Stimulated activated CD4-positive, alpha-beta T cell treated with anti-CD3 and anti-CD28 coated beads, Interleukin-4, amount 100 ng/mL, for 24 hours (primary cell): ENCODE data around the gene GPR158.
"Not testable (repeated sequence)": the region's sequence is repeated elsewhere in the genome, so short reads cannot be mapped to it uniquely, and the experiment has no call there.

Source experiments
- DNase-seq: peaks from one replicate; pipeline ENCODE4 v3.0.0-alpha.2; 2020

The GPR158 gene

DNA sequence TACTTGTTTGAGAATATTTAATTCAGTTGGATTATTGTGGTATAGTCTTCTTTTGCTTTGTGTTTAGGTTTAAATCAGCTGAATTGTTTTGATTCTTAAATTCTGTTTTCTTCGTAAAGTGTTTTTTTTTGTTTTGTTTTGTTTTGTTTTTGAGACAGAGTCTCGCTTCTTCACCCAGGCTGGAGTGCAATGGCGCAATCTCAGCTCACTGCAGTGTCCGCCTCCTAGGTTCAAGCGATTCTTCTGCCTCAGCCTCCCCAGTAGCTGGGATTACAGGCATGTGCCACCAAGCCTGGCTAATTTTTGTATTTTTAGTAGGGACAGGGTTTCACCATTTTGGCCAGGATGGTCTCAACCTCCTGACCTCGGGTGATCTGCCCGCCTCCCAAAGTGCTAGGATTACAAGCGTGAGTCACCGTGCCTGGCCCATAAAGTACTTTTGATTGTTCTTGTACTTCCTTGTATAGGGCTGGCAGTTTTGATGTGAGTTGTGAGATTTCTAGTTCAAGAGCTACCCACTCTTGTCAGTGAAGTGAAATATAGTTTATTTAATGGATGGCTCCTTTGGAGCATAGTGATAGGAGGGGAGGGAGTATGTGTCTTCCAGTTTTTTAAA lies 142.9 kb downstream of the GPR158 start:
- DNase-seq, result not testable (repeated sequence)

DNA sequence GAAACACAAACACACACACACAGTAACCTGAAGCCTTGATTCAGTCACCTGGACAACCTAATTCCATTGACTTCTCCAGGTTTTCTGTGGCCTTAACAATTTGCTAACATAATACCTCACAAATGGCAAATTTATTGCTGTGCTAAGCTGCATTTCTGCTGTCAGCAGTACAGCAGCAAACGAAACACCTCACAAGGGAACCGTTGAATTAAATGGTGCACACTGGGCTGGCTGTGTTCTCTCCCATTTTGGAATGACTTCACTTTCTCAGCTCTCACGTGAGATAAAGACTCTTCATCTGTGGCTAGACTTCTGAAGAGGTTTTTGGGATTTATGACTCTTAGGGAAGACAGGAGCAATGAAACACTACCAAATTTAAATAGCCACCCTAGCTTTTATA lies 152.5 kb downstream of the GPR158 start:
- DNase-seq, result no peak

DNA sequence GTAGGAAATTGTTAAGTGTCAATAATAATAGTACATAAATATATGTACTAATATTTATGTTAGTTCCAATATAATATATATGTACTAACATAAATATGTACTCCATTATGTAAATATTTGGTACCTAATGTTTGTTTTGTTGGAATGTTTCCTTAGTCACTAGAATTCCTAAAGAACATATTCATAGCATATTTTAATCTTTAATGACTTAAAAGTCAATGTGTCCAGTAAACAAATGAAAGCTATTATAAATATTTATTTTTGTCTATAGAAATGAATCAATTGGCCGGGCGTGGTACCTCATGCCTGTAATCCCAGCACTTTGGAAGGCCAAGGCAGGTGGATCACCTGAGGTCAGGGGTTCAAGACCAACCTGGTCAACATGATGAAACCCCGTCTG lies 153.6 kb downstream of the GPR158 start:
- no peak for DNase-seq

DNA sequence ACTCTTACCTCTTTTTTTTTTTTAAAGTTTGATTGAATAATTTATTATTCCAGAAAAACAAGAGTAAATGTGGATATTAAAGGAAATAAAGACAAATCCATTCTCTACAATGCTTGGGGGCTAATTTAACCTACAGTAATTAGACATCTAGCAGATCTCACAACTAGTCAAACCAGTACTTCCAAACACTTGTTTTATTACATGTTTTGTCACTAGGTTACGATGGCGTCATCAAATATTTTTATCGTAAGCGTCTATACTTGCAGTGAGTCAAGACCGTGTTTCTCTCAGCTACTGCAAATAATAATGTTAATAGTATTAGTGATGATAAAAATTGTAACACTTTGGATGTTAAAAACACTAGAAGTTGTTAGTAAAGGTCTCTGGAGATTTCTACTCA lies 154.8 kb downstream of the GPR158 start:
- not testable (repeated sequence) for DNase-seq

DNA sequence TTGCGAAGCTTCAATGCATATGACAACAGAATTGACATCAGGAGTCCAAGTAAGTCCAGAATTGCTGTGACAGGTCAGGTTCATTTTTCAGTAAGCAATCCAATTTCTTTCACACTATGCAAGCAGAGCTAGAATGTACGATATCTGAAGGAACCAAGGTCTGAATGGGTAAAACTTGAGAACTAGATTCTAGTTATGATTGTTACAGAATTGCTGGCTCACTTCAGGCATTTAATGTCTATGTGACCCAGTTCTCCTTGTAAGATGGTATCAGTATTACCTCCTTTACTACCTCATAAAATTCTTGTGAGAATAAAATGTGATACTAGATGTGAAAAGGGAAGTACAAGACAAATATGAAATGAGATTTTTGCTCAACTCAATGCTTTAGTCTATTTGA lies 159.6 kb downstream of the GPR158 start:
- no peak for DNase-seq

DNA sequence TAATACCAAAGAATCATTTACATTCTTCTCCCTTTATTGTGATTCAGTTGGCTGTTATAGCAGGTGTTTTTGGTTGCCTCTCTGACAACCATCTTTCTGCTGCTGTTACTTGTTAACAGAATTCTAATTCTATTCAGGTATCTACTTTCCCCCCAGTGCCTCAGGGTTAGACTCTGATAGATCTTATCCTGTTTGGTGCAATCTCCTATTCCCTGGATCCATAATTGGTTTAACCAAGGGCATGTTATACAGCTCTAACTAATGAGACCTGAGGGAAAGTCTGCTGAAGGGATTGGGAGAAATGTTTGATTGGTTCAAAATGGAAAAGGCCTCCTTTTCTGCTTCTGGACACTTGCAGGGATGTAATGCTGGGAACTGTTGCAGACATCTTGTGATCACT lies 161.5 kb downstream of the GPR158 start:
- DNase-seq, result no peak

DNA sequence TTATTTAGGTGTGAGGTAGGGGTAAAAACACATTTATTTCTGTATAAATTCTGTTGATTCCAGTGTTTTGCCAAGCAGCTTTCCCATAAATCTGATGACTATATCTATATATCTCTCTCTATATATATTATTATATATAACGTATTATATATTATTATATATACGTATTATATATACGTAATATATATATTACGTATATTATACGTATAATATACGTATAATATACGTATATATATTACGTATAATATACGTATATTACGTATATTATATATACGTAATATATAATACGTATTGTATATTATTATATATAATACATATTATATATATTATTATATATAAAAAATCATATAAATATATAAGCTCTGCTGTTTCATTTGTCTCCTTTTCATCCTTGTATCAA lies 163.5 kb downstream of the GPR158 start:
- DNase-seq, result no peak

DNA sequence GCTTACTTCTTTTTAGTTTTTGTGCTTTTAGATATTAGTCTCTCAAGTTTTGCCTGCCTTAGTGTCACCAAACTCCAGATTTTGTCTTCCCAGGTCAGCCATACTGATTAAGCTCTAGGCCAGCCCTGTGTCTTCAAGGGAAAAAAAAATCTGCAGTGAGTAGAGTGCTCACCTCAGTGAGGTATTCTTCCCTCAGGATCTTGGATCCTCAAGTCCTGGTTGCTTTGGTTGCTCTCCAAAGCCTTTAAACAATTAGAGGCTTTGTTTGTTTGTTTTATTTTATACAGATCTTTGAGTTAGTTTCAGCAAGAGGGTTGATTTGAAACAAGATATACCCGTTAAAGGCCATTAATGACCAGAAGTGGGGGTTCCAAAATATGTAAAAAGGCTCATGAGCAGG lies 165.2 kb downstream of the GPR158 start:
- DNase-seq, result no peak

DNA sequence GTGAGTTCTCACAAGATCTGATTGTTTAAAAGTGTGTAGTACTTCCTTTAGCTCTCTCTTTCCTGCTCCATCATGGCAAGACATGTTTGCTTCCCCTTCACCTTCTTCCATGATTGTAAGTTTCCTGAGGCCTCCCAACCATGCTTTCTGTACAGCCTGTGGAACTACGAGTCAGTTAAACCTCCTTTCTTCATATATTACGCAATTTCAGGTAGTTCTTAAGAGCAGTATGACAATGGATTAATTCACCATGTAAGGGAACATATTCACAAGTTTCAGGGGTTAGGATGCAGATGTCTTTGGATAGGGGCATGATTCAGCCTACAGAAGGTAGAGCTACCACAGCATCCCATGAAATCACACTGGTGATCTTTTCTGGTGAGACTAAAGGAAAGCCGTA lies 174.7 kb downstream of the GPR158 start:
- DNase-seq, result no peak

DNA sequence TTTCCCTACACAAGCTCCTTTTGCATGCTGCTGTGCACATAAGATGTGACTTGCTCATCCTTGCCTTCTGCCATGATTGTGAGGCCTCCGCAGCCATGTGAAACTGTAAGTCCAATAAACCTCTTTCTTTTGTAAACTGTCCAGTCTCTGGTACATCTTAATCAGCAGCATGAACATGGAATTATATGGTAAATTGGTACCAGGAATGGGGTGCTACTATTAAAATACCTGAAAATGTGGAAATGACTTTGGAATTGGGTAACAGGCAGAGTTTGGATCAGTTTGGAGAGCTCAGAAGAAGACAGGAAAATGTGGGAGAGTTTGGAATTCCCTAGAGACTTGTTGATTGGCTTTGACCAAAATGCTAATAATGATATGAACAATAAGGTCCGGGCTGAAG lies 181.8 kb downstream of the GPR158 start:
- DNase-seq, result no peak

DNA sequence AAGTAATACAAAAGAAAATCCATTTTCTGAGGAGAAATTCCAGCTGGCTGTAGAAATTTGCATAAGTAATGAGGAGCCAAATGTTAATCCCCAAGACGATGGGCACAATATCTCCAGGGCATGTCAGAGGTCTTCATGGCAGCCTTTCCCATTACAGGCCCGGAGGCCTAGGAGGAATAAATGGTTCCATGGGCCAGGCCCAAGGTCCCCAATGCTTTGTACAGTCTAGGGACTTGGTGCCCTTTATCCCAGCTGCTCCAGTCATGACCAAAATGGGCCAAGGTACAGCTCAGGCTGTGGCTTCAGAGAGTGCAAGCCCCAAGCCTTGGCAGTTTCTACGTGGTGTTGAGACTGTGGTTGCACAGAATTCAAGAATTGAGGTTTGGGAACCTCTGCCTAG lies 182.5 kb downstream of the GPR158 start:
- no peak for DNase-seq

DNA sequence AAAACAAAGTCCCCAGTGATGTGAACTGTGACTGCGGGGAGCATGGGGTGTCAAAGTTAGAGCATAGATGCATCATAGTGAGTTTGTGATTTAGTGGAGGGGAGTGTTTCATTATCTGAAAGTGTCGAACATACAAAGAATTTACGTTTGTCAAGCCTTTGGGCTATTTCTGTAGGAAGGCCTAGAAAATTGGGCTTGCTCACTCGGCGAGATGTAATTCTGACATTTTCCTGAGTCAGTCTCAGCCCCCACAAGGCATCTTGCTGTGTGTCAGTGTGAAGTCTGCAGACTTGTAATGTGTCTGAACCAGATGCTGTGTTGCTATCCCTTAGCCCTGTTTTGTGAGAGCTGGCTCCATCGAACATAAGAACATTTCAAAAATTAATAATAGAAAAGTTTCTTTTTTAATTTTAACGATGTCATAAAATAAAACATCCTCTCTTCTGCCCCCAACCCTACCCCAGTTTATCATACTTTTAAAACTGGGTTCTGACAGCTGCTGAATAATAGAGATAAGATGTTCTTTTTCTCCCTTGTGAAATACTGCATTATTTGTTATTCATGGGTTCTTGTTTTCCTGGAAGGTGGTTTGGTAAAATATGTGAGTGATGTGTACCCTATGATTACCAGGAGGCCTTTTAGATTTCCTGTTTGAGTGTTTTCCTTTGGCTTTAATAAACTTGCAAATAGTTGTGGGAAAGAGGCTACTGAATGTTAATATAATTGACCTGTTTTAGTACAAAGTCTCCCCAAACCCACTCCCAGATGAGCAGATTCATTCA lies 207.4 kb downstream of the GPR158 start:
- no peak for DNase-seq

DNA sequence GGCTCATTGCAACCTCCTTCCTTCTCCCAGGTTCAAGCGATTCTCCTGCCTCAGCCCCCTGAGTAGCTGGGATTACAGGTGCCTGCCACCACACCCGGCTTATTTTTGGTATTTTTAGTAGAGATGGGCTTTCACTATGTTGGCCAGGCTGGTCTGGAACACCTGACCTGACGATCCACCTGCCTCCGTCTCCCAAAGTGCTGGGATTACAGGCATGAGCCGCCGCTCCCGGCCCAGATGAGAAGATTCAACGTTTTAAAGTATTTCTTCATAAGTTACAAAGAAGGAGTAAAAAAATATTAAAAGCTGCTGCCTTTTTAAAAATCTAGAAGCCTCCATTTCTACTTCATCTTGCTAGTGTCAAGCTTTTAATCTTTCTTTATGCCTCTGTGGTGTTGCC lies 208.1 kb downstream of the GPR158 start:
- not testable (repeated sequence) for DNase-seq

DNA sequence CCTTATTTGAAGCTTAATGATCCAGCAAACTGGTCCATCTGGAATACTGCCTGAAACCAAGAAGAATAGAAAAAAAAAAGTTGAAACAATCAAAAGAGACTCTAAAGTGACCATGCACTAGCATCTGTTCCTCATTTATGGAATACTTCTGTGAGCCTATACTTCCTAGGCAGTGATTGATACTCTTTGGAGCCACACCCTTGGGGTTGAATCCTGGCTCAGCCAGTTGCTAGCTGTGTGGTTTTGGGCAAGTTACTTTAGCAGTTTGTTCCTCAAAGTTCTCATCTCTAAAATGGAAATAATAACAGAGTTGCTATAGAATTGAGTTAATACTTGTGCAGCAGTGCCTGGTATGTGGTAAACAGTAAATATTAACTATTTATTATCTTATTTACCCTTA lies 208.9 kb downstream of the GPR158 start:
- DNase-seq, result no peak

DNA sequence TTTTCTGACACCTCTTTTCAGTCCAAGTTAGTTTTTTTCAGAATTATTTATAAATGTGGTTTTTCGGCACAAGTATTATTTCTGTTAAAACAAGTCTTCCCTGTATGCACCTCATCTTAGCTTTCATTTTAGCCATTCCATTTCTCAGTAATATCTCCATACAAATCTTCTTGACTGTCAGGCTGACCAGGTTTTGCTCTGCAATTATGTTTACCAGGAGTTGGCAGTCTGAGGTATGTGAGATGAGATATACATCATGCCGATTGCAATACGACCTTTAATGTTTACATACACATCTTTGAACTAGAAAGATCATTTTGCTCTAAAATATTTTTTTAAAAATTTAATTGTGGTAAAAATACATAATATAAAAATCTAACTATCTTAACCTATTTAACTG lies 209.8 kb downstream of the GPR158 start:
- DNase-seq, result no peak

DNA sequence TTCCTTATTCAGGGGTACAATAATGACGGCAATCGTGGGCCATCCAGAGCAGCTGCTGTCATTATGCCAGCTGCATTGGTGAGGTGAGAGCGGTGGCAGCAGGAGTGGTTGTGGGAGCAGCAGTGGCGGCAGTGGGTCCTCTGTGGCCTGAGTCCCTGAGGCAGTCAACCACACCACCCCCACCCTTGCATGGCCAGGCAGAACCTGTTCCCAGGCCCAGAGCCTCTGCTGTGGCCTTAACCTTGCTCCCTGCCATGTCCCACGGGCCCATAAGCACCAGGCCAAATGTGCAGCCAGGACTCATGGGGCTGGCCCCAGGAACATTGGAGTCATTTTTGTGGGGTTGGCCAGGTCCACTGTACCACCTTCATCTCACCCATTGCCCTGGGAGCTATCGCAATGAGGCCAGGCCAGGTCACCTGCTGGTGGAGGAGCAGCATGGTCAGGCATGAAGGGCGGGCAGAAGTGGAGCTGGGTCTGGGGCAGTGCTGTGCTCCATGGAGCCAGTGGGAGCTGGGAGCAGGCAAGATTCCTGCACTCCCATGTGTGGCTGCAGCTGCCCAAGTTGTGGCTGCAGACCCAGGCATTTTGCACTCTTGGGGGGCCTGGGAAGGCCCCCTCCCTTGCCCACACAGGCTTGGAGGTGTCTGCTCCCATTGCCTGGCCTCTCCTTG lies 213.5 kb downstream of the GPR158 start:
- DNase-seq, result no peak

DNA sequence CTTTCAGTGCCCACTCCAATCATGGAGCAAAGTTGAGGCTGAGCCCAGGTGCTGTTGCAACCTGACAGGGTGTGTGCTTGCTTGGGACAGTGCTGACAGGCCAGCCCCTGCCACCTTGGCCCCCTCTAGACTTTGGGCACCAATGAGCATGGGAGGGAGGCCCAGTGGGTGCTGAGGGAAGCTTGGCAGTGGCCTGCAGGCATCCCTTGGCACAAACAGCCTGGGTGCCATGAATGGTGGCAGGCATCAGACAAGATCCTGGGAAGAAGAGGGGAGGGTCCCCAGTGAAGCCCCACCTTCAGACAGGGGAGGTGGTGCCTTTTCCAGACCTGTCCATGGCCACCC lies 214.0 kb downstream of the GPR158 start:
- no peak for DNase-seq

DNA sequence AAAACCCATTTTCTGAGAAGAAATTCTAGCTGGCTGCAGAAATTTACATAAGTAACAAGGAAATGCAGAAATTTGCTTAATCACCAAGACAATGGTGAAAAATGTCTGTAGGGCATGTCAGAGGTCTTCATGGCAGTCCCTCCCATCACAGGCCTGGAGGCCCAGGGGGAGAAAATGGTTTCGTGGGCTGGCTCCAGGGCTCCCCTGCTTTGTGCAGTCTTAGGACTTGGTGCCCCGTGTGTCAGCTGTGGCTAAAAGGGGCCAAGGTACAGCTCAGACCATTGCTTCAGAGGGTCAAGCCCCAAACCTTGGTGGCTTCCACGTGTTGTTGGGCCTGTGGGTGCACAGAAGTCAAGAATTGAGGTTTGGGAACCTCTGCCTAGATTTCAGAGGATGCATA lies 215.9 kb downstream of the GPR158 start:
- DNase-seq, result no peak

DNA sequence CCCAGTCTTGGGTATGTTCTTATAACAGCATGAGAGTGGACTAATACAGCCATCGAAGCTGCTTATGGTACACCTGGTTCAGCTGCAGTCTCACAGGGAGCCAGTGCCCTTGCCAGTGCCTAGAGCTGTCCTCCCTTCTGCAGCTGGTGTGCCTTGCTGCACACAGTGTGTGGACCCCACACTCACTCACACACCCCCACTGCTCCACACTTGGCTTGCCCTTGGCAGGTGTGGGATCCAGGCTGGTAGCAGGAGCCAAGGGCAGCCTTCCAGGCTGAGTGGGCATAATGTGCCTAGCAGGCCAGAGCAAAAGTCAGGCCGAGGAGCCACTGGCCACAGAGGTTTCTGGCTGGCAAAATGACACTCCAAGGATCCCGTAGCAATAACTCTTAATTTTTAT lies 217.3 kb downstream of the GPR158 start:
- DNase-seq, result no peak

DNA sequence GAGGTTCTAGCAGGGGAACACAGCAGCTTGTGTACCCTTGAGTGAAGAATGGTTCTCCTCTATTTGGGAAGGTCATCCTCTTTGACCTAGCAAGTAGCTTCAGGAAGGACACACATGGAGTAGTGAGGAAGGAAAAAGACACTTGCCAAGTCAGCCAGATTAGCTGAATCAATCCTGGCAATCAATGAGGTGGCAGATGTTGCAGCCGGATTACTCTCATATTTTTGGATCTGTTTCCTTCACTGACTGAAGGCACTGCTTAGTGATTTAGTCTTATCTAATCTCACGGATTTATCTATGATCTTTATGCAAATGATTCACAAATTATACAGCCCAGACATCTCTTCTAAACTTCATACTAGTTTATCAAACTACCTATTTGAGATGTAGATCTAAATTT lies 218.8 kb downstream of the GPR158 start:
- DNase-seq, result no peak

DNA sequence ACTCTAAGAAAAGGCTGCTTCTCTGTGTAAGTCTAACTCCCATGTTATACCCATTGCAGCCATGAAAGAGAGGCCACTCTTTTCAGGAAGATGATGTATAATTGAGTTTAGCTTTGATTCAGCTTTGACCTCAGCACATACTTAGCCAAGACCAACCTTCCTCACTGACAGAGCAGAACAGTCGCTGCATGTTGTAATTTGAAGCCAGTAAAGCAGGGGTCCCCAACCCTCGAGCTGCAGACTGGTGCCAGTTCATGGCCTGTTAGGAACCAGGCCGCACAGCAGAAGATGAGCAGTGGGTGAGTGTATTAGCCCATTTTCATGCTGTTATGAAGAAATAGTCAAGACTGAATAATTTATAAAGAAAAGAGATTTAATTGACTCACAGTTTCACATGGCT lies 223.9 kb downstream of the GPR158 start:
- no peak for DNase-seq

DNA sequence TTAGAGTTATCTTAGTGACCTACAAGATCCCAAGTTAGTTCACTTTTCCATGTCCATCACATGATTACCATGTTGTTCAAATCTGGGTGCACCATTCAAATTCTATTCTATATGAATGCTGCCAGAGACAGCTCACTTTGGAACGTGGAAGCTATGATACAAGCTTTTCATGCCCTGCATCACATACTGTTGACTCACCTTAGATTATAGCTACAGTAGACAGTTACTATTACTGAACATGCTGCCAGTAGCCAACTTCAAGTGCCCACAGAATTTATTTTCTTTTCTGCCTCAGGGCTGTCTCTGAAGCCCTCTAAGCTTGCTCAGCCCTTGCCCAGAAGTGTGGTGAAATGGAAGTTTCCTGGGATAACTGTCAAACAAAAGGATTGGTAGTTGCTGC lies 231.1 kb downstream of the GPR158 start:
- no peak for DNase-seq

DNA sequence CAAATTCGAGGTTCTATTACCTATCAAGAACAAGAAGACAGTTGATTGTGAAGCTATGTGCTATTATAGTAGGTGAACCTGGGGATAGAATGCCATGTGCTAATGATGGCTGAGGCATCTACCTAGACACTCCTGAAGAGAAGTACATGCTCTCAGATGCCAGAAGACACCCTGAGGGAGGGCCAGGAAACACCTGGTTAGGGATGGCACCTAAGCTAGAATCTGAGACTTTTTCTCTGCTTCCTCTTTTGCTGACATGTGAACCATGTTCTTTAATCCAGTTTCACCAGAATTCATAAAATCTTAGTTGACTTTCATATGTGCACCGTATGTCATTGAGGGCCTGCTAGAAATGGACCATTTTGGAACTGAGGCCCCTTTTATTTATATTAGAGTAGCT lies 242.8 kb downstream of the GPR158 start:
- DNase-seq, result no peak

DNA sequence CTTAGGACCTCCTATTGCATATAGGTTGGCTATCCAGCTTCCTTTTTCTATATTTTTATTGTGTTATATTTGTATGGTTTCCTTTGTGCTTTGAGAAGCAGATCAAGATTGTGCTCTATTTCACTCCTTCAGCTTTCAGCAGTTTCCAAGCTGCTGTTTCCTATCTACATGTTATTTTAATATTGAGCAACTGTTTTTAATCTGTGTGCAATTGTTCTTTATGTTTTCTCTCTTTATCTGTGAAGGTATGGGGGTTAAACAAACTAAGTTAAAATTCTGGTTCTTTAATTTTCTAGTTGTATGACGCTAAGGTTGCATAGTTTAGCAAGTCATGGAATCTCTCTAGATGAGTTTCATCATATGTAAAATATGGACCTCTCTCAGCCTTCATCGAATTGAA lies 251.0 kb downstream of the GPR158 start:
- no peak for DNase-seq

DNA sequence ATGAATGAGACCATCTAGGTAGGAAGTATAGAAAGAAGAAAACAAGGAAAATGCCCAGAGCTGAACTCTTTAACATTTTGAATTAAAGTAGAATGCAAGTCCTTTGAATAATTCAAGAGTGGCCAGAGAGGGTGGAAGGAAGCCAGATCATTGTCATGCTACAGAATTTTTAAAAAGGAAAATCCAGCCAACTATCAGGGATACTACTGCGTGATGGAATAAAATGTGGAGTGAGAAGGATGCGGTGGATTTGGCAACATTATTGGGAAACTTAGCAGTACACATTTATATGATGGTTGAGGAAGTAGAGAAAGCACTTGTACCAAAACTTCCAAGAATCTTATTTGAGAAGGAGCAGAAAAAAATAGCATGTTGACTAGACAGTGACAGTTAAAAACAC lies 261.6 kb downstream of the GPR158 start:
- DNase-seq, result no peak
